Hematopoietic multipotent progenitor cell treated with erythropoietin and hydrocortisone succinate and interleukin-3 and kit ligand, for 17 days (in vitro differentiated cells): ENCODE results near the gene METRN.
"Not testable (repeated sequence)": the region's sequence is repeated elsewhere in the genome, so short reads cannot be mapped to it uniquely, and the experiment has no call there.

Experiments used
- DNase-seq: peaks from one replicate; pipeline ENCODE4 v3.0.0-alpha.2; 2015; ENCODE audit warnings: low spot score

Gene METRN

DNA sequence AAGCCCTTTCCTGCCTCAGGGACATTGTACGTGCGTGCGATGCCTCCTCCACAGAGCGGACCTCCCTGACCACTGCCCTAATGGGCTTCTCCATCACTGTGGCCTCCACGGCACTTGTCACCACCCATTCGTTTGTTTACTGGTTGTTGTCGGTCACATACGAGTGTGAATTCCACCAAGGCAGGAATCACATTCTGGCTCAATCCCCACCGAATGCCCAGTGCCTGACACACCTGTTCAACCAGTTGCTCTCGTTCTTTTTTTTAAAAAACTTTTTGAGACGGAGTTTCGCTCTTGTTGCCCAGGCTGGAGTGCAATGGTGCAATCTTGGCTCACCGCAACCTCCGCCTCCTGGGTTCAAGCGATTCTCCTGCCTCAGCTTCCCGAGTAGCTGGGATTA, 23.7 kb upstream of the METRN start:
- not testable (repeated sequence) for DNase-seq

DNA sequence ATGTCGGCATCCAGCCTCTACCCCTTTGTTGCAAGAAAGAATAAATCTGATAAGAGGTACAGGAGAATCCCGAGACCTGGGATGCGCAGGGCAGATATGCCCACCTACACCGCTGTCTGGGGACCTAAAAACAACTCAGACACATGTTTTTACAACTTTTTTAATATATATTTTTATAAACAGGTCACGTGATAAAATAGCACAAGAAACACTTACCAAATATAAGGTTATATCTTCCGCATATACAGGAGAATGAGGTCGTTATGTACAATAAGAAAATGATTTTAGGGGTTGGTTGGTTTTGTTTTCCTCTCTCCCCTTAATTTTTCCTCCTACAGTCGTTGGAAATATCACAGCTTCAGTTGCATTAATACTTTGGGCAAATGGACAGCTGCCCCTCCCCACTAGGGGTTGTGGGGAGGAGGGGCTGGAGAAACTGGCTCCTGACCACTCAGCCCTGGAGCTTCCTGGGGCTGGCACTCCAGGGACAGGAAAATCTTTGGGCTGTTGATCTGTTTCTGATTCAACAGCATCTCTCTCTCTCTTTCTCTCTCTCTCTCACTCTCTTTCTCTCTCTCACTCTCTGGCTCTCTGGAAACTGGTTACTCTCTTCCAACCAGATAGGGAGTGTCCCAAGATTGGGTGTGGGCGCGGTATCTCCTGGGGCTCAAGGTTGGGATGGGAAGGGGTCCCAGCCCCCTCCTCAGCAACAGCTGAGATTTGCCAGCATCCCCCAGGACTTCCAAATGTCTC, 22.4 kb upstream of the METRN start:
- no peak for DNase-seq

DNA sequence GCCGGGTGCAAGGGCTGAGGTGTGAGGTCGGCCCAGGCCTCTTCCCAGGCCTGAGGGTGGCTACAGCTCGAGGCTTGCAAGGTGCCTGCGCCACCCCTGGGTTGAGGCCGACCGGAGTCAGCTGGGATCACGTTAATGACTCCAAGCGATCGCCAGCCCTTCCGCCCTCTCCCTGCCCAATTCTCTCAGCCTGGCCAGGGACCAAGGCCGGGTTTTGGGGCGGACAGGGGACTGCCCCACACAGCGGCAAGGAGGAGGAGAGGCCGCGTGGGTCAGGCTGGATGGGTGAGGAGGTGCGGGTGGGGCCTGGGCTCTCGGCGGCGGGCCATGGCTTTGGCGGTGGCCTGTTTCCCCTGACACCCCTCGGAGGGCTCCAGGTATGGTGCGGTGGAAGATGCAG, 21.6 kb upstream of the METRN start:
- DNase-seq, result no peak

DNA sequence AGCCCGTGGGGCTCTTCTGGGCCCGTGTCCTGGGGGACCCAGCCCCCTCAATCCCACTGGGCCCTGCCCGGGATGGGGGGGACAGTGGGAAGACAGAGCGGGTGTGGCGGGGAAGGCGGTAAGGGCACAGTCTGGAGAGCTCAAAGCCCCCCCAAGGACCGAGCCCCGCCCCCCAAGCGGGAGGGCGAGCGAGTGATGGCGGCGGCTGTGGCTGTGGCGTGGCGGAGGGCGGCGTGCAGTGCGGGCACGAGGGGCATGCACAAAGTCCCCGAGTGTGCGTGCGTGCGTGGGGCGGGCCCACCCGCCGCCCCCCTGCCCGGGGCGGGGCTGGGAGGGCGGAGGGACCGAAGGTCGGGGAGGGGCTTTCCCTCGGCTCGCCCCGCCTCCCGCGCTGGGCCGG, 21.2 kb upstream of the METRN start:
- DNase-seq, result no peak

DNA sequence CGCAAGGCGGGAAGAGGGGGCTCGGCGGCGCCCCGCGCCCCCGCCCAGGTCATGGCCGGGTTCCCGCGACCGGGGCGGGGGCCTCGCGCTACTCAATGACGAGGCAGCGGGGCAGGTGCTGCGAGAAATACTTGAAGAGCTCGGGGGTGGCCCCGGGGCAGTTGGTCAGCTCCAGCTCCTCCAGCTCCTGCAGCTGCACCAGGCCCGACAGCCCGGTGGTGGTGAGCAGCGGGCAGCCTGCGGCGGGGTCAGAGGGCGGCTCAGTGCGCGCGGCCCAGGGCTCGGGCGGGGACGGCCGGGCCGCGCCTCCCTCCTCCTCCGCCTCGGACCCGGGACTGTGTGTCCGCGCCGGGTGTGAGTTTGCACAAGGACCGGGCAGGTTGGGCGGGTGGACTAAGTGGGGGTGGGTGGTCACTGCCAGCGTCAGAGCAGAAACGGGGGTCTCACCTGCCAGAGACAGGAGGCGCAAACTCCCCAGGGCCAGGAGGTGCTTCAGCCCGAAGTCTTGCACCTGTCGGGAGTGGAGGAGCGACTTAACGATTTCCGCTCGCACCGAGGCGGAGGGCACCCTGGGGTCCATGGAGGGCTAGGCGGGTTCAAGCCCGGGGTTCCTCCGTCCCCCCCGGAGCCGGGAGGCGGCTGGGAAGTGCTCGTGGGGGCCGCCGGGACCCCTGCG, 20.6 kb upstream of the METRN start:
- DNase-seq, result no peak

DNA sequence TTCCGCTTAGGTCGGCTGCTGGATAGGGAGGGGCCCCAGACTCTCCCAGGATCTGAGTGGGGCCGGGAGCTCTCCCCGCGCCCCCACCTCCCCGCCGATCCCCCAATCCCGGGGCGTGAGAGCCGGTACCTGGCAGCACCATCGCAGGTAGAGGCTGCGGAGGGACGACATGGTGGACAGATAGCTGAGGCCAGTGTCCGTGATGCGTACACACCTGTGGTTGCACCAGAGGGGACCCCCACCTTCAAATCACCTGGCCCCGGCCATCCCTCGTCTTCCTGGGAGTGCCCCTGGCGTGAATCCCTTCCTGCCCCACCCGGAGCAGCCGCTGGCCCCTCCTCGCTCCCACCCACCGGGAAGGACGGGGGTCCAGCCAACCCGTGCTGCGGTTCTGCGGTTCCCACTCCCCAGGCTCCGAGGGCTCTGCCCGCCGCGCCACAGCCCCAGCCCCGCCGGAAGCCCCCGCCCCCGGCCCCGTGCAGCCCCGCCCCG, 20.0 kb upstream of the METRN start:
- no peak for DNase-seq

DNA sequence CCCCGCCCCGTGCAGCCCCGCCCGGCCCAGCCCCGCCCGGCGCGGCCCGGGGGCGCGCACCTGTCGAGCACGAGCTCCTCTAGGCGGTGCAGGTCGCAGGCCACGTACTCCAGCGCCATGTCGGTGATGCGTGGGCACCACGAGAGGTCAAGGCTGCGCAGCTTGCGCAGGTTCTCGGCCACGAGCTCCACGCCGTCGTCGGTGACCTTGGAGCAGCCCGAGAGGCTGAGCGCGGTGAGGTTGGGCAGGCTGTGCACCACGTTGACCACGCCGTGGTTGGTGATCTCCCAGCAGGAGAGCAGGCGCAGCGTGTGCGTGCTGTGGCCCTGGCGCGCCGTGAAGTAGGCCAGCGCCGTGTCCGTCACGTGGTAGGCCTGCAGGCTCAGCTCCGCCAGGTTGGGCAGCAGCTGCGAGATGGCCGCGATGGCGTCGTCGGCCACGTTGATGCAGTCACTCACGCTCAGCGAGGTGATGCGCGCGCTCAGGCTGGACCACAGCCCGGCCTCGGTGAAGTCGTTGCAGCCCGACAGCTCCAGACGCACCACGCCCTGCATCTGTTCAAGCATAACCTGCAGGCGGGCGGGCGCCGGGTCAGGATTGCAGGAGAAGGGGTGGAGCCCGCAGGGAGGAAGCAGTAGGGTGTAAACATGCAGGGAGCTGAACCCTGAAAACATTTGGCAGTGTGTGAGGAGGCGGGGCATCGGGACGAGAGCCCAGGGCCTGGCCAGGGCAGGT, 19.4 kb upstream of the METRN start:
- no peak for DNase-seq

DNA sequence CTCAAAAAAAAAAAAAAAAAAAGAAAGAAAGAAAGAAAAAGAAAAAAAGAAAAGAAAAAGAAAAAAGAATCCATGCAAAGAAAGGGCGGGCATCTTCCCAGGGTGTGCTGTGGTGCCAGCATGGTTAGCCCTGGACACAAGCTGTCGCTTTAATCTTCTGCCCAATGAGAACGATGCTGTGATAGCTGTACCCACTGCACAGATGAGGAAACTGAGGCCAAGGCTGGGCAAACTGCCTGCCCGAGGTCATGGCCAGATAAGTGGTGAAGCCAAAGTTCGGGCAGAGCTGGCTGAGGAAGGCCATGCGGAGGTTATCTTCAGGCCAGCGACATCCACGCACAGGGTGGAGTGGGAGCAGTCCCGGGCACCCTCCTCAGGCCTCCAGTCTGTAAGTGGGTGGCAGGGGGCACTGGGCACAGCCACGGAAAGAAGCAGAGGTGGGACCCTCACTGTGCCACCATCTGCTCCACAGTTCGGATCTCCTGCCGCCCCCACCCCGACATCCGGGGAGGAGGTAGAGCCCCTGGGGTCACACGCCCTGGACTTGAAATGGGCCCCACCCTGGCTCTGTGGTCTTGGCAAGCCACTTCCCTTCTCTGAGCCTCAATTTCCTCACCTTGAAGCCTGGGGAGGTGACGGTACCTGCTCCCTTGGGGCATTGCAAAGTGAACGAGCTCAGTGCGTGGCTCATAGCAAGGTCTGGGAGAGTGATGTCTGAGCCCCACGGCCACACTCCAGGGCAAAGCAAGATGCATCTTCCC, 15.8 kb upstream of the METRN start:
- DNase-seq, result no peak

DNA sequence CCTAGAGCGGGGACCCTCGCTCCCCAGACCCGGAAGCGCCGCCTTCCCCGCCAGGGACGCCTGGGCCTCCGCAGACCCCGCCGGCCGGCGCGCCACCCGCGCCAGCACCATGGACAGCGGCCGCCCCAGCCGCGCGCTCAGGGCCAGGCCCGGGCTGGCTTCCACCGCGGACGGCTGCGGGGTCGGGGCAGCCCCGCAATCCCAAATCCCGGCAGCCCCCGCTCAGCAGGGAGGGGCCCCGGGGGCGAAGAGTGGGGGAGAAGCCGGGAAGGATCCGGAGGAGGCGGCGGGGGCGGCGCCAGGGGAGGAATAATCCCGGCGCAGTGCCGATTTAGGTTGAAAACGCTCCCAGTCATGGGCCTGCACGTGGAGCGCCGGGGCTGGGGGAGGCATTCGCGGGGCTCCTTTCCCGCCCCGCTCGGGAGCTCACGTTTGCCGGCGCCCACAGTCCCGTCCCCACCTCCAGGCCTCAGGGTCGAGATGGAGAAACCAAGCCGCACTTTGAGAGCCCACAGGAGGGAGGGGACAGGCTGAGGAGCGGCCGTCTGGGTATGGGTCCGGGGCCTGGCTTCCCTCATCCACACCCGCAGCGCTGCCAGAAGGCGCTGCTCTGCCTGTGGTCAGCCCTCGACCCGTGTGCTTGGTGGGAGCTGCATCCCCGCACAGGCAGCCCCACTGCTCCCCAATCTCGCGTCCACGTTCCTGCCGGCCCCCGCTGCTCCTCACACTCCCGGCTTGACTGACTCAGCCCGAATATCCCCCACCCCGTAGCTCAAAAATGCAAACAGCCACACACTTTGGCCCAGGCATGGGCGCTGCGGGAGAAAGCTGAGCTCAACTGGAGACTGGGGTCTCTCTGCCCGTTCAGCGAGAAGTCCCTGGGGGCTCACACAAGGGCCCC, 14.0 kb upstream of the METRN start:
- DNase-seq, result no peak

DNA sequence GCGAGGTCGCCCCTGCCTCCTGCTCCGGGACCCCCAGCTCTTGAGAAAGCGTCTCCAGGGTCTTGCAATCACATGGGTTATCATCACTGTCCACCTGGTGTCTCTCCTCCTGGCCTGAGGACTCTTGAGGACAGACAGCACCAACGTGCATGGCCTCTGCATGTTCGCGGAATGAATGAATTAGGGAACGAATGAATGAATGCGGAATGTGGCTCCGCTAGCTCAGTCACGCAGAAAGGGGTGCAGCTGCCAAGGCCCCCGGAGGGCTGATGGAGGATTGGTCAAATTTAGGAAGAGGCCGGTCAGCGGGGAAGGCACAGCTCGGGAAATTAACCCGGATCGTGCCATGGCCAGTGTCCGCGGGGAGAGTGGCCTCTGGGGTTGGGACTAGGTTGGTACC, 12.6 kb upstream of the METRN start:
- no peak for DNase-seq

DNA sequence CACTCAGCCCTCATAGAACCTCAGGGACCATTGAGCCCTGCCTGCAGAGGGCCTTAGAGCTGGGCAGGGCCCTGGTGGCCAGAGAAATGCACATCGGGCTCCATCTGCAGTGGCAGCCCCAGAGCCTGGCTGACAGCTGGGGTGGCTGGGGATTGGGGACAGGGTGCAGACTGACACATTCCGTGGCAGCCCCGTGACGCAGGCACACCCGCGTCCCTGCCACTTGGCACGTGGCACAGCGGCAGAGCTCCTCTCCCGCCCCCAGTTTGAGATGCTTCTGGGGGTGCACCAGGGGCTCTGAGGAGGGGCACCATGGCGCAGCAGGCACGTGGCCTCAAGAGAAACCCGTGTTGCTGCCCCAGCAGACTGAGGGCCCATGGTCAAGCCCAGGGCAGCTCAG, 11.5 kb upstream of the METRN start:
- DNase-seq, result no peak

DNA sequence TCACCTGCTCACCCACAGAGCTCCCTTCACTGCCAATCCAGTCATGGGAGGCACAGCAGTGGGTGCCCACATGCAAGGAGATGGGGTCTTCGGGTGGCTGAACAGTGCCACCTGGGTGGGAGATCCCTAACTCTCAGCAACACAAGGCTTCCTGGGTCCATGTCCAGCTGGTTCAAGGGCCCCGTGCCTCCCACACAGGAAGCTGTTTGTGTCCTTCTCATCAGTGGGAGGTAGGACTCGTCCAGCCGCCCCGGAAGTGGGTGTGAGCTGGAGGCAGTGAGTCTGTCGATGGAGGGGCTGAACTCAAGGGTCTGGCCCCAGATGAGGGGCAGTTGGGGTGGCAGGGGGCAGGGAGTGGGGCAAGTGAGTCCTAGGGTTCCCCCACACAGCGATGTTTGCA, 10.9 kb upstream of the METRN start:
- no peak for DNase-seq

DNA sequence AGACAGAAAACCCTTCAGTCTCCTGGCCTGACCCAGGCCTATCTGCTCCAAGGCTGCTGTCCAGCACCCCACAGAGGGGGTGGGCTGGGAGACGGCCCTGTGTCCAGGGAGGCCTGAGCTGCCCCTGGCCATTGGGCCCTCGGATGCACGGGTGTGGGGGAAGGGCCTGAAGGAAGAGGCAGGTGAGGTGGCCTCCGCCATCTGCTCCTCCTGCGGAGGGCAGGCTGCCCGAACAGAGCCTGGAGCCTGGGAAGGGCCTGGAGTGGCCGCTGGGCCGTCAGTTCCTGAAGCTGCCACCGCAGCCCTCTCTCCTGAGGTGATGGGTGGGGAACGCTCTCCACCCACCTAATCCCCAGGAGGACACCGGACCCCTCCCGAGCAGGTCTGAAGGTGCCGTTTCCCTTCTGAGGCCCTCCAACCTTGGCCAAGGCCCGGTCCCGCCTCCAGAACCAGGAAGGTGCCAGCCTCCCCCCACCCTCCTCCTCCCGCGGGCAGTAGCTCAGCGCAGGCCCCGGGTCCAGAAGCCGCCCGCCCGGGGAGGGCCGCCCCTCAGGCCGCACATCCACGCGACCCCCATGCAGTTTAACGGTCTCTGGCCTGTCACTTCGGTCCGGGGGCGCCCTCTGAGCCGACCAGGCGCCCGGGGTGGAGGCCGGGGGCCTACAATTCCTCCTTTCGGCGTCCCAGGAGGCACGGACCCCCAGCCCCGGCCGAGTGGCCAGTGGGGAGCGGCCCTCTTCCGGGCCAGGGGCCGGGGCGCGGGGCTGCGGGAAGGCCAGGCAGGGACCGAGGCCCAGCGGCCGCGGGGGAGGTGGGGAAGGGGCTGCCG, 10.2 kb upstream of the METRN start:
- no peak for DNase-seq

DNA sequence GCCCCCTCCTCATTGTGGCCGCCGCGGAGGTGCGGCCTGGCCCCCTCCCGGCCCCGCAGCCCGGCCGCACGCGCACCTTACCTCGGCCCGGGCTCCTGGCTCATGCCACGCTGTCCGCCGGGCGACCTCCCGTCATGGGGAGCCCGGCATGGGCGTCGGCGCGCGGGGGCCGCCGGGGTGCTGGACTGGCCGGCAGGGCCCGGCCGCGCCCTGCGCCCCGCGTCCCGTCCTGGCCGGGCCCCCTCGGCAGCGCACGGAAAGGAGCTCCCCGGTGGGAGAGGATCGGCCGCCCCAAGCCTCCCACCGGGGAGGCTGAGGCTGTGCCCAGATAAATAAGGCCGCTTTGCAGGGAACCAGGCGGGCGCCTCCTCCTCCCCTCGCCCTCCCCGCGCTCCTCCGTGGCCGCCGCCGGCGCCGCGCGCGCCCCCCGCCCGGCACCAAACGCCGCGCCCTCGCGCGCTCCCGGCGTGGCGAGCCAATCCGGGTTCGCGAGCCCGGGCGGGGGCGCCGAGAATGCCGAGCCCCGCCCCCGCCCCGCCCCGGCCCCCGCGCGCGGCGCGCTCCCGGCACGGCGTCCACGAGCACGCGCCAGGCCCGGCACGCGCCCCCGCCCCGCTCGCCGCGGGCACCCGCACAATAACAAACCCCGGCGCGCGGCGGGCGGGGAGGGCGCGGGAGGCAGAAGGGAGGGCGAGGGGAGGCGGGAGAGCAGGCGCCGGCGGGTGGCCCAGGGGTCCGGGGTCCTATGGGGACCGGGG, 9.3 kb upstream of the METRN start, which contains the start of gene FBXL16:
Gene FBXL16 (minus strand): TSS at position 371 of the 758 bp plus-strand sequence. CDS start 8,396 bp downstream, outside the sequence.
- no peak for DNase-seq

DNA sequence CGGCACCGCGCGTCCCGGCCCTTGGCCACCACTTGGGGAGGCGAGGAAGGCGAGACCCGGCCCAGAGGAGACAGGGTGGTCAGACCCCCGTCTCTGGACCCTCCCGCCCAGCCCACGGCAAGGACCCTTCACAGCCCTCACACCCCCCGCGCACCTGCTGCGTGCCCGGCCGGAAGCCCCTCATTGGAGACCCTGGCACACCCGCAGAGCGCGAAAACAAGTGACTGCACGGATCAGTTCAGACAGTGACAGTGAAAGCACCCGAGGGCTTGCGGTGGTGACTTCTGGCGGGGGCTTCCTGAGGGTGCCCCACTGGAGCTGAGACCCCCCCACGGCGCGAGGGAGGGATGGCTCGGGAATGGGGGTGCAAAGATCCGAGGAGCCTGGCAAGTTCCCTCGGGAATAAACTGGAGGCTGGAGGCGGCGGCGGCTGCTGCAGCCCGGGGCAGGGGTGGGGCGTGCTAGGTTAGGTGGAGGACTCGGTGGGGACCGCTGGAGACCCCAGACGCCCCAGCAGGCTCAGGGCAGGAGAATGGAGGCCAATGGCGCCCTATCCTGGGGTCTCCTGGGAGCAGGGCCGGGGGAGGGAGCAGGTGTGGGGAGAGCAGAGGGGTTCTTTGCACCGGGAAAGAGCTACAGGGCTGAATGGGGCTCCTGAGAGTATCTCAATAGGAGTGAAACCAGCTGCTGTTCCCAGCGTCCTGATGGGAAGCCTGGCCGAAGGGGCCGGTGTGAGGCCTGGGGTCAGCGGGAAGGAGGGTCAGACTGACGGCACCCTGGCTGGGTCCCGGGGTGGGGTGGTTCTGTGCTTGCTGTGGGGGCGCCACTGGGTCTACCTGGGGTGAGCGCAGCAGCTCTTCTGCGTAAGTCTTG, 8.5 kb upstream of the METRN start:
- DNase-seq, result no peak

DNA sequence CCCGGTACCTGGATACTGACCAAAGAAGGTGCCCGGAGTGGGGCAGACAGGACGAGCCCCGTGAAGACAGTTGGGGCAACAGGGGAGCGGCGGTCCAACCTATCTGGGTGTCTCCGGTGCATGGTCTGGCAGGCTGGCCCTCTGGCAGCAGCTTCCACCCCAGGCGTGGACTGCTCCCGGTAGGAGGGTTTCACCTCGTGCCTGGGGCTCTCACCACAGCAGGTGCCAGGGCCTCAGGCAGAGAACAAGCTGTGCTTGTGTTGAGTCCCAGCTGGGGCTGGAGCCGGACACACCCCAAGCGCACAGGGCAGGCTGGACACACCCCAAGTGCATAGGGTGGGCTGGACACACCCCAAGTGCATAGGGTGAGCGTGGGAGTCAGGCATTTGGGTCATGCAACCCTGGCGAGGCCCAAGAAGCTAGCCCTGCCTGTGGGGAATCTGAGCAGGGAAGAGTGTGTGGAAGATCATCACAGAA, 7.8 kb upstream of the METRN start:
- no peak for DNase-seq

DNA sequence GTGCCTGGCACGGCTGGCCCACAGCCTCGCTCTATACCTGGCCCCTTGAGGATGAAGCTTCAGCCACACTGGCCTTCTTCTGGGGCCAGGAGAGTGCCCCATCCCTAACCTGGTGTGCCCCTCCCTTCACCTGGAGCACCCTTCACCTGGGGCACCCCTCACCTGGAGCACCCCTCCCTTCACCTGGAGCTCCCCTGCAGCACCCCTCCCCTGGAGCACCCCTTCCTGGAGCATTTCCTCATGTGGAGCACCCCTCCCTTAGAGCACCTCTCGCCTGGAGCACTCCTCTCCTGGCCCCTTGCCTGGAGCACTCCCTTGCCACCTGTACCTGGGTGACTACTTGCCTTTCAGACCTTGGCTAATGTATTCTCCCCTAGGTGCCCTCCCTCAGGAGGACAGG, 6.9 kb upstream of the METRN start:
- DNase-seq, result no peak

DNA sequence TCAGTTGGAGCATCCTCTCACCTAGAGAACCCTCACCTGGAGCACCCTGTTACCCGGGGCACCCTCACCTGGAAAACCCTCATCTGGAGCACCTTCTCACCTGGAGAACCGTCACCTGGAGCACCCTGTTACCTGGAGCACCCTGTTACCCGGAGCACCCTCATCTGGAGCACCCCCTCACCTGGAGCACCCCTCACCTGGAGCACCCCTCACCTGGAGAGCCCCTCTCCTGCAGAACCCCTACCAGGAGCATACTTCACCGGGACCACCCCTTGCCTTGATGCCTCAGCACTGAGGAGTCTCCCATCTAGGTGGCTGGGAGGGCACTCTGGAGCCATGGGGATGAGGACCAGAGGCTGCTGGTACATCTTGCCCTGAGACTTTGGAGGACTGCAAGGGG, 6.0 kb upstream of the METRN start:
- no peak for DNase-seq
